Measurements from ENCODE around the gene BAIAP2L2.

The BAIAP2L2 gene

DNA sequence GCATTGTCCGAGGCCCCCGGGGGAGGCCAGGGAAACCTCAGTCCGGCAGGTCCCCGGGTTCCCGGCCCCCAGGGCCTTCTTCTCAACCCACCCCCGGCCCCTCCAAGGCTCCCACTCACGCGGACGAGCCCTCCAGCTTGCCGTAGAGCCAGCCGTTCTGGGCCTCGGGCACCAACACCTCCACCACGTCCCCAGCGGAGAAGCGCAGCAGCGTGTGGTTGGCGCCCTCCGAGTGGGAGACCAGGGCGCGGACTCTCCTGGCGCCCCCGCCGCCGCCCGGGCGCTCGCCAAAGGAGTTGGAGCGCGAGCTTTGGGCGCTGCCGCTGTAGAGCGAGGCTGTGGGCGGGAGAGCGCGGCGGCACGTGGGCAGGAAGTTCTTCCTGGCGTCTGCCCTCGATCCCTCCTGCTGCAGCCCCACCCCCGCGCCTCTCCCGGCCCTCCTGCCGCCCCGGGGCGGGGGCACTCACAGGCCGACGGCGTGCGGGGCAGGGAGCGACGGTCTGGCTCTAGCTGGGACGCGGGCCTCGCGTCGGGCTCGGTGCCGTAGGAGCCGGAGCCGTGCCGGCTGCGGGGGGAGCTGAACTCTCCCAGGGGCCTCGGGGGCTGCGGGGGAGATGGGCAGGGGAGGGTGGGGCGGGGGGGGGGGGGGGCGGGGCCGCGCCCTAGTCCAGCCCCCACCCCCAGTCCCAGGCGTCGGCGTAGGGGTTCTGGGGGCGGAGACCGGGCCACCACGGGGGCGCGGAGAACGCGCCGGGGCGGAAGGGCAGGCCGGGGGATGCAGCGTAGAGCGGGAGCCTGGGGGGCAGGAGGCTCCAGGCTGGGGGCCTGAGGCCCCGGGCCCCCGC is 21.6 kb downstream of the BAIAP2L2 start:
- TF ChIP-seq, protein P1, sequence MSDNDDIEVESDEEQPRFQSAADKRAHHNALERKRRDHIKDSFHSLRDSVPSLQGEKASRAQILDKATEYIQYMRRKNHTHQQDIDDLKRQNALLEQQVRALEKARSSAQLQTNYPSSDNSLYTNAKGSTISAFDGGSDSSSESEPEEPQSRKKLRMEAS (IDR thresholded peaks at IDR 0.05; ENCODE audit: low read depth, low read length) = no peak
- TF ChIP-seq, protein P2, sequence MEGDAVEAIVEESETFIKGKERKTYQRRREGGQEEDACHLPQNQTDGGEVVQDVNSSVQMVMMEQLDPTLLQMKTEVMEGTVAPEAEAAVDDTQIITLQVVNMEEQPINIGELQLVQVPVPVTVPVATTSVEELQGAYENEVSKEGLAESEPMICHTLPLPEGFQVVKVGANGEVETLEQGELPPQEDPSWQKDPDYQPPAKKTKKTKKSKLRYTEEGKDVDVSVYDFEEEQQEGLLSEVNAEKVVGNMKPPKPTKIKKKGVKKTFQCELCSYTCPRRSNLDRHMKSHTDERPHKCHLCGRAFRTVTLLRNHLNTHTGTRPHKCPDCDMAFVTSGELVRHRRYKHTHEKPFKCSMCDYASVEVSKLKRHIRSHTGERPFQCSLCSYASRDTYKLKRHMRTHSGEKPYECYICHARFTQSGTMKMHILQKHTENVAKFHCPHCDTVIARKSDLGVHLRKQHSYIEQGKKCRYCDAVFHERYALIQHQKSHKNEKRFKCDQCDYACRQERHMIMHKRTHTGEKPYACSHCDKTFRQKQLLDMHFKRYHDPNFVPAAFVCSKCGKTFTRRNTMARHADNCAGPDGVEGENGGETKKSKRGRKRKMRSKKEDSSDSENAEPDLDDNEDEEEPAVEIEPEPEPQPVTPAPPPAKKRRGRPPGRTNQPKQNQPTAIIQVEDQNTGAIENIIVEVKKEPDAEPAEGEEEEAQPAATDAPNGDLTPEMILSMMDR (IDR thresholded peaks at IDR 0.05; ENCODE audit: low read depth, low read length) = no peak
- no peak overlapping the region for H3K4me3 ChIP-seq (ENCODE audit: low read depth, low read length)
- no peak for DNase-seq (ENCODE audit: low read depth)

DNA sequence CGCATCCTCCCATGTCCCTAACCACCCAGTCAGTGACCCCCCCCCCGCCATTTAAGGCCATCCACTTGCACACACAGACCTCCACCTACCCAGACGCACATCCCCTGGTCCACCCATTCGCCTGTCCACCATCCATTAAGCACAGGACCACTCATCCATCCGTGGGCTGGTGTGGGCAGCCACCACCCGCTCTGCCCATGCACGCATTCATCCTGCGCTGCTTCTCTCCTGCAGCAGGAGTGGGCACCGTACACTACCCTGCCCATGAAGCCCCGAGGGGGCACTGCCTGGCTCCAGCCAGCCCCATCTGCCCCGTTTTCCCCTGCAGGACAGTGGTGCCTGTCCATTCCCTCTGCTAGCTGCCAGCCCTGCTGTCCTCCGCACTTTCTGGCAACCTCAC is 22.6 kb downstream of the BAIAP2L2 start:
- no peak for DNase-seq (ENCODE audit: low read depth)
- H3K4me3 ChIP-seq (ENCODE audit: low read depth, low read length) = no peak overlapping the region

DNA sequence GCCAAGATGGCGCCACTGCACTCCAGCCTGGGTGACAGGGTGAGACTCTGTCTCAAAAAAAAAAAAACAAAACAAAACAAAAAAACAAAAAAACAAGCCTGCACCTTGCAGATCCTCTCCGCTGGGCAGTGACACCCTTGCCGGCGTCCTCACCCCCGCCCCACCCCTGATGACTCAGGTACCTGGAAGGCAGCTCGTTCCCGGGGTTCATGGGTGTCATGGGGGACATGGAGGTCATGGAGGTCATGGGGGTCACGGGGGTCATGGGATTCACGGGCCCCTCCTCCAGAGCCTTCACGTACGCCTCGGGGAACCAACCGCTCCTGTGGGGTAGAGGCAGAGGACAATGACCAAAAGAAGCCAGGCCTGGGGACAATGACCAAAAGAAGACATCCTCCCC is 23.5 kb downstream of the BAIAP2L2 start:
- DNase-seq (ENCODE audit: low read depth) = no peak
- TF ChIP-seq POLR2A (IDR thresholded peaks at IDR 0.05; ENCODE audit: extremely low read depth, insufficient read length) (no peak), MYC (IDR thresholded peaks at IDR 0.05; ENCODE audit: low read depth, low read length) (no peak)
- TF ChIP-seq, protein P2 (IDR thresholded peaks at IDR 0.05; ENCODE audit: low read depth, low read length) = no peak
- TF ChIP-seq, protein P1 (IDR thresholded peaks at IDR 0.05; ENCODE audit: low read depth, low read length) = no peak
- H3K4me3 ChIP-seq (ENCODE audit: low read depth, low read length) = no peak overlapping the region

More for the DNA sequence above, 22.6 kb downstream of the BAIAP2L2 start:
- TF ChIP-seq, protein P2 (IDR thresholded peaks at IDR 0.05; ENCODE audit: low read depth, low read length) = no peak
- TF ChIP-seq, protein P1 (IDR thresholded peaks at IDR 0.05; ENCODE audit: low read depth, low read length) = no peak
- TF ChIP-seq POLR2A (IDR thresholded peaks at IDR 0.05; ENCODE audit: extremely low read depth, insufficient read length) (no peak), MYC (IDR thresholded peaks at IDR 0.05; ENCODE audit: low read depth, low read length) (no peak)

DNA sequence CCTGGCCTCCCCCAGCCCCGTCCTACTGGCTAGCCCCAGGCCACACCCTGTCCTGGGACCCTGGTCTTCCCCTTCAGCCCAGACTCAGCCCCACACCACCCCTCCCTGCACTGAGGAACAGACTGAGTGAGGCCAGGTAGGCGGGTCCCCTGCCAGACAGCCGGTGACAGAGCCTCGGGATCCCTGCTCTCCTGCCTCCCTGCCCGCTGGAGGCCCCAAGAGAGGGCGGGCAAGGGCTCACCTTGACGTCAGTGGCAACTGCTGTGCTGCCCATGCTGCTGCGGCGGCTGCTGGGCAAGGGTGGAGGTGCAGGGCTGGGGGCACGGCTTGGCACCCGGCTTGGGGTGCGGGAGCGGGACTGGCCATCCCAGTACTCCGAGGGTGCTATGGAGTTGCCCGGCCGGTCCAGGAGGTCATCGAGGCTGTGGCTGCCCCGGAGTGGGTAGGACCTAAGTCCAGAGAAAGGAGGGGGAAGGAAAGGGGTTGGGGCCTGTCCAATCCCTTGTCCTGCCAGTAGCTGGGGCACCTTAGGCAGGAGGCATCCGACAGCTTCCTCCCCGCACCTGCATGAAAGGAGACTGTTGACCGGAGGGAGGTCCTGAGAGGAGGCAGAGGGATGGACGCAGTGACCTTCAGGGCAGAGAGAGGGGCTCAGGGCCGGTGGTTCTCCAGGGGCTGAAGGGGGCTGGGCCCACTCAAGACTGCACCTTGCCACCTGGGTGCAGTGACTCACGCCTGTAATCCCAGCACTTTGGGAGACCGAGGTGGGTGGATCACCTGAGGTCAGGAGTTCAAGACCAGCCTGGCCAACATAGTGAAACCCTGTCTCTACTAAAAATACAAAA is 24.3 kb downstream of the BAIAP2L2 start:
- H3K4me3 ChIP-seq (ENCODE audit: low read depth, low read length) = no peak overlapping the region
- TF ChIP-seq, protein P2 (IDR thresholded peaks at IDR 0.05; ENCODE audit: low read depth, low read length) = no peak
- TF ChIP-seq, protein P1 (IDR thresholded peaks at IDR 0.05; ENCODE audit: low read depth, low read length) = no peak
- TF ChIP-seq MYC (IDR thresholded peaks at IDR 0.05; ENCODE audit: low read depth, low read length) (no peak), POLR2A (IDR thresholded peaks at IDR 0.05; ENCODE audit: extremely low read depth, insufficient read length) (no peak)
- DNase-seq (ENCODE audit: low read depth) = no peak

DNA sequence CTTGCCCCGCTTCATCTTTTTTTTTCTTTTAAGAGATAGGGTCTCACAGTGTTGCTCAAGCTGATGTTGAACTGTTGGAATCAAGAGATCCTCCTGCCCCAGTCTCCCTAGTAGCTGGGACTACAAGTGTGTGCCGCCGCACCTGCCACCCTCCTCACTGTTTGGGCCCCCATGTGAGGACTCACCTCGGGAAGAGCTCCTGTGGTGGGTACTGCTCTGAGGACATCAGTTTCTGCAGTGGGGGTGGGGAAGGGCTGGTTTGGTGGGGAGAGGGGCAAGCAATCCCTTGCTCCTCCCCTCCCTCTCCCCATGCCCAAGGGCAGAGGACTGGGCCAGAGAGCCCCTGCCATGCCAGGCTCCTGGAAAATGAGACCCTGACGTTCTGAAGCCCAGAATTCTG is 25.0 kb downstream of the BAIAP2L2 start:
- H3K4me3 ChIP-seq (ENCODE audit: low read depth, low read length) = no peak overlapping the region
- no peak for TF ChIP-seq MYC (IDR thresholded peaks at IDR 0.05; ENCODE audit: low read depth, low read length)
- TF ChIP-seq, protein P2 (IDR thresholded peaks at IDR 0.05; ENCODE audit: low read depth, low read length) = no peak
- TF ChIP-seq, protein P1 (IDR thresholded peaks at IDR 0.05; ENCODE audit: low read depth, low read length) = no peak
- TF ChIP-seq POLR2A (IDR thresholded peaks at IDR 0.05; ENCODE audit: extremely low read depth, insufficient read length) = no peak
- DNase-seq (ENCODE audit: low read depth) = no peak

Measured in NB4 (cell line).